Panc1 (cell line): Measurements from ENCODE around the gene ITGAL.

ENCODE experiments used
- CTCF ChIP-seq: fragments of 450-650 bp; IDR thresholded peaks from 2 replicates; pipeline ENCODE4 v1.5.1; 2017; ENCODE audit warnings: mild to moderate bottlenecking
- POLR2AphosphoS5 ChIP-seq: IDR thresholded peaks from 2 replicates; pipeline ENCODE4 v1.6.1; 2012; ENCODE audit warnings: mild to moderate bottlenecking, low read depth, low read length, moderate library complexity

GRCh38 chr16:30546115-30546514, 73.6 kb downstream of the ITGAL start:
- TF ChIP-seq CTCF (no peak), POLR2AphosphoS5 (no peak)
